Osteoblast (primary cell): ENCODE results near the gene CTDP1. TPM values are rescaled to one million over a fixed set of nuclear protein-coding genes. Genes with fewer than 3 reads are reported as not detected.

ENCODE experiments used
- DNase-seq: peaks from one replicate; pipeline ENCODE4 v3.0.0; 2011; ENCODE audit warnings: low spot score, mixed read lengths; ENCODE audit not compliant: insufficient read length; ENCODE audit errors: missing footprints
- H2AFZ ChIP-seq: 2 replicates; pipeline ENCODE4 v1.6.0; 2011; ENCODE audit warnings: mild to moderate bottlenecking, low read length
- H3K27ac ChIP-seq: 2 replicates; pipeline ENCODE4 v1.5.1; 2011; ENCODE audit warnings: mild to moderate bottlenecking, low read depth, low read length, moderate library complexity
- H3K27me3 ChIP-seq: 2 replicates; pipeline ENCODE4 v1.6.0; 2012; ENCODE audit warnings: mild to moderate bottlenecking, control low read depth, inconsistent platforms, low read length, moderate library complexity; ENCODE audit not compliant: insufficient read depth
- H3K36me3 ChIP-seq: 2 replicates; pipeline ENCODE4 v1.5.1; 2011; ENCODE audit warnings: mild to moderate bottlenecking, low read length, control low read depth, moderate library complexity; ENCODE audit not compliant: insufficient read depth
- H3K4me1 ChIP-seq: 2 replicates; pipeline ENCODE4 v1.5.1; 2011; ENCODE audit warnings: mild to moderate bottlenecking, low read length, control low read depth, moderate library complexity; ENCODE audit not compliant: insufficient read depth
- H3K4me2 ChIP-seq: 2 replicates; pipeline ENCODE4 v1.6.0; 2011; ENCODE audit warnings: mild to moderate bottlenecking, low read length; ENCODE audit not compliant: insufficient read depth
- H3K4me3 ChIP-seq: fragments of 200-600 bp; sonication (generic); 3 replicates; pipeline ENCODE4 v1.5.1; 2012; ENCODE audit warnings: mild to moderate bottlenecking, low read length, inconsistent platforms; ENCODE audit not compliant: insufficient read depth
- H3K79me2 ChIP-seq: 2 replicates; pipeline ENCODE4 v1.6.0; 2012; ENCODE audit warnings: mild to moderate bottlenecking, low read length, control low read depth, inconsistent platforms; ENCODE audit not compliant: insufficient read depth
- H3K9me3 ChIP-seq: 2 replicates; pipeline ENCODE4 v1.5.1; 2011; ENCODE audit warnings: low read depth, low read length, control low read depth
- H4K20me1 ChIP-seq: 2 replicates; pipeline ENCODE4 v1.6.0; 2012; ENCODE audit warnings: mild to moderate bottlenecking, low read length, control low read depth; ENCODE audit not compliant: insufficient read depth
- CTCF ChIP-seq: IDR thresholded peaks from 2 replicates; pipeline ENCODE4 v1.5.1; 2011; ENCODE audit warnings: mild to moderate bottlenecking, low read depth, low read length, moderate library complexity; ENCODE audit errors: extremely low read depth
- total RNA-seq: library from RNA; depleted of rRNA; stranded (reverse); fragments of >200 nt; gene quantifications from 2 replicates; pipeline ENCODE4 v1.2.3, GENCODE V29; 2012

CTDP1 gene
- total RNA-seq, 1 donor, result 26.8 TPM

- H3K36me3 ChIP-seq, result peaks cover 7% of the 10 kb centered on the region
- H3K79me2 ChIP-seq, result peaks cover 21% of the 10 kb centered on the region
- no peak overlapping the region for H3K4me3 ChIP-seq
- H3K27me3 ChIP-seq, result no peaks in the 10 kb centered on the region
- no peaks in the 10 kb centered on the region for H3K9me3 ChIP-seq
- no peaks in the 10 kb centered on the region for H3K4me1 ChIP-seq
- no peak for DNase-seq
- peaks cover 6% of the 10 kb centered on the region for H4K20me1 ChIP-seq
- no peak overlapping the region for H2AFZ ChIP-seq
- no peak for TF ChIP-seq CTCF
- H3K4me2 ChIP-seq, result no peak overlapping the region
- H3K27ac ChIP-seq, result no peak overlapping the region
Observed at GRCh38 chr18:79725486-79725885, 45.9 kb downstream of the CTDP1 start.

GRCh38 chr18:79726721-79727120 is 47.1 kb downstream of the CTDP1 start:
- H3K36me3 ChIP-seq, result peaks cover 16% of the 10 kb centered on the region
- H3K9me3 ChIP-seq, result no peaks in the 10 kb centered on the region
- TF ChIP-seq CTCF, result no peak
- H3K4me2 ChIP-seq, result no peak overlapping the region
- peaks cover 6% of the 10 kb centered on the region for H4K20me1 ChIP-seq
- no peak for DNase-seq
- no peaks in the 10 kb centered on the region for H3K4me1 ChIP-seq
- peaks cover 21% of the 10 kb centered on the region for H3K79me2 ChIP-seq
- no peak overlapping the region for H2AFZ ChIP-seq
- no peak overlapping the region for H3K27ac ChIP-seq
- H3K27me3 ChIP-seq, result no peaks in the 10 kb centered on the region
- no peak overlapping the region for H3K4me3 ChIP-seq

- no peak overlapping the region for H3K4me2 ChIP-seq
- DNase-seq, result no peak
- no peak overlapping the region for H3K27ac ChIP-seq
- no peaks in the 10 kb centered on the region for H3K27me3 ChIP-seq
- H3K36me3 ChIP-seq, result peaks cover 21% of the 10 kb centered on the region
- peaks cover 21% of the 10 kb centered on the region for H3K79me2 ChIP-seq
- H3K4me3 ChIP-seq, result no peak overlapping the region
- peaks cover 3% of the 10 kb centered on the region for H3K9me3 ChIP-seq
- TF ChIP-seq CTCF, result no peak
- no peaks in the 10 kb centered on the region for H3K4me1 ChIP-seq
- H4K20me1 ChIP-seq, result peaks cover 6% of the 10 kb centered on the region
- no peak overlapping the region for H2AFZ ChIP-seq
Observed at GRCh38 chr18:79727211-79727610, 47.6 kb downstream of the CTDP1 start.

GRCh38 chr18:79728931-79729586 is 49.5 kb downstream of the CTDP1 start:
- Histone ChIP-seq H3K27ac (no peak overlapping the region), H3K4me2 (no peak overlapping the region), H3K36me3 (peaks cover 31% of the 10 kb centered on the region), H3K79me2 (peaks cover 13% of the 10 kb centered on the region), H3K27me3 (no peaks in the 10 kb centered on the region), H3K4me3 (no peak overlapping the region), H3K9me3 (peaks cover 11% of the 10 kb centered on the region), H2AFZ (no peak overlapping the region), H4K20me1 (peaks cover 6% of the 10 kb centered on the region), H3K4me1 (no peaks in the 10 kb centered on the region)
- TF ChIP-seq CTCF, result no peak
- no peak for DNase-seq
